Neural progenitor cell (in vitro differentiated cells): Measurements from ENCODE around the gene UBALD2. TPM values are rescaled to one million over a fixed set of nuclear protein-coding genes. Genes with fewer than 3 reads are reported as not detected.
A peak's percentile ranks its signal among the peaks of the same experiment; 100 is the strongest.
"Not testable (repeated sequence)": the region's sequence is repeated elsewhere in the genome, so short reads cannot be mapped to it uniquely, and the experiment has no call there.

ENCODE experiments used
- DNase-seq: peaks from one replicate; pipeline ENCODE4 v3.0.0-alpha.2; 2016; ENCODE audit warnings: low spot score
- H2AFZ ChIP-seq: fragments of 200-600 bp; sonication (generic); replicated peaks from 2 replicates; pipeline ENCODE4 v1.6.1; 2016; ENCODE audit warnings: antibody characterized with exemption
- H3F3A ChIP-seq: fragments of 200-600 bp; sonication (generic); 2 replicates; pipeline ENCODE4 v1.6.1; 2016; ENCODE audit warnings: antibody characterized with exemption, low read depth
- H3K27ac ChIP-seq: fragments of 200-600 bp; sonication (generic); 2 replicates; pipeline ENCODE4 v1.5.1; 2016; ENCODE audit warnings: mild to moderate bottlenecking
- H3K27me3 ChIP-seq: fragments of 200-600 bp; sonication (generic); 2 replicates; pipeline ENCODE4 v1.6.1; 2016; ENCODE audit warnings: mild to moderate bottlenecking, moderate library complexity
- H3K36me3 ChIP-seq: fragments of 200-600 bp; sonication (generic); 2 replicates; pipeline ENCODE4 v1.5.1; 2016
- H3K4me1 ChIP-seq: fragments of 200-600 bp; sonication (generic); 2 replicates; pipeline ENCODE4 v1.6.1; 2016; ENCODE audit warnings: mixed run types
- H3K4me2 ChIP-seq: fragments of 200-600 bp; sonication (generic); 2 replicates; pipeline ENCODE4 v1.6.1; 2016
- H3K4me3 ChIP-seq: fragments of 200-600 bp; sonication (generic); 2 replicates; pipeline ENCODE4 v1.5.1; 2016
- H3K79me2 ChIP-seq: fragments of 200-600 bp; sonication (generic); 2 replicates; pipeline ENCODE4 v1.6.1; 2016; ENCODE audit warnings: low read depth
- H3K9ac ChIP-seq: fragments of 200-600 bp; sonication (generic); 2 replicates; pipeline ENCODE4 v1.6.1; 2016
- H3K9me3 ChIP-seq: fragments of 200-600 bp; sonication (generic); 2 replicates; pipeline ENCODE4 v1.5.1; 2016; ENCODE audit warnings: low read depth
- H4K20me1 ChIP-seq: fragments of 200-600 bp; sonication (generic); 2 replicates; pipeline ENCODE4 v1.6.1; 2016; ENCODE audit warnings: low read depth
- H3K27ac Mint-ChIP-seq: 3 replicates; pipeline ENCODE4 v1.8.0; 2021; ENCODE audit warnings: mixed read lengths
- H3K27me3 Mint-ChIP-seq: 2 replicates; pipeline ENCODE4 v1.8.0; 2022; ENCODE audit warnings: low read depth, mild to moderate bottlenecking, inconsistent platforms, moderate library complexity, mixed read lengths; ENCODE audit not compliant: insufficient read depth
- H3K36me3 Mint-ChIP-seq: 3 replicates; pipeline ENCODE4 v1.8.0; 2021; ENCODE audit warnings: mixed read lengths
- H3K4me1 Mint-ChIP-seq: 3 replicates; pipeline ENCODE4 v1.8.0; 2021; ENCODE audit warnings: mixed read lengths
- H3K4me3 Mint-ChIP-seq: 3 replicates; pipeline ENCODE4 v1.8.0; 2021; ENCODE audit warnings: mild to moderate bottlenecking, moderate library complexity, mixed read lengths
- H3K9me3 Mint-ChIP-seq: 3 replicates; pipeline ENCODE4 v1.8.0; 2020; ENCODE audit warnings: mixed read lengths
- EZH2 ChIP-seq: fragments of 200-600 bp; sonication (generic); IDR thresholded peaks from 2 replicates; pipeline ENCODE4 v1.6.1; 2017; ENCODE audit warnings: antibody characterized with exemption, mild to moderate bottlenecking, moderate library complexity
- EZH2phosphoT487 ChIP-seq: fragments of 200-600 bp; sonication (generic); IDR thresholded peaks from 2 replicates; pipeline ENCODE4 v1.6.1; 2017; ENCODE audit warnings: antibody characterized with exemption
- total RNA-seq: library from RNA; depleted of rRNA; stranded (reverse); fragments of >200 nt; gene quantifications from 2 replicates; pipeline ENCODE4 v1.2.3, GENCODE V29; 2015; ENCODE audit warnings: low replicate concordance
- TF ChIP-seq, protein P1 (sequence below): fragments of 200-600 bp; sonication (generic); IDR thresholded peaks from 2 replicates; pipeline ENCODE4 v1.5.1; 2017; ENCODE audit warnings: antibody characterized with exemption, mild to moderate bottlenecking

UBALD2 gene
- total RNA-seq, 1 donor from 2014 or later, result 4.2 TPM

DNA sequence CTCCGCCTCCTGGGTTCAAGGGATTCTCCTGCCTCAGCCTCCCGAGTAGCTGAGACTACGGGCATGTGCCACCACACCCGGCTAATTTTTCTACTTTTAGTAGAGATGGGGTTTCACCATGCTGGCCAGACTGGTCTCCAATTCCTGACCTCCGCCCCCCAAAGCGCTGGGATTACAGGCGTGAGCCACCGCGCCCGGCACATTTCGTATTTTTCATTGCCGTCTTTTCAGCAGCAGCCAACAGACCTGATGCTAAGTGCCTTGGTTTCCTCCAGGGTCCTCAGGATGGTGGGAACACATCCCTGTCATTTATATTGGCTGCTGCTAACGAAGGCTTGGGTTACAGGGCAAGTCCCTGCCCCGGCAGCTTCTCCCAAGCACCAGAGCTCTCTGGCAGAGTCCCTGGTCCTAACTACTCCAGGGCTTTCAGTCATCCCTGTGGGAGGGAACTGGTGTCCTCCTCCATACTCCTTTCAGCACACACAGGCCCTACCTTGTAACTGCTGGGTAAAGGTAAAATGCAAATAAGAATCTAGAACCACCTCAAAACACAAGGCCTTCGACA is 23.4 kb upstream of the UBALD2 start:
- Mint-ChIP-seq H3K9me3 (no peaks in the 10 kb centered on the region), H3K27ac (no peak overlapping the region), H3K4me1 (peaks cover 38% of the 10 kb centered on the region), H3K4me3 (peak overlapping the region; percentile 90), H3K36me3 (no peaks in the 10 kb centered on the region), H3K27me3 (peaks cover 9% of the 10 kb centered on the region)
- Histone ChIP-seq H3K4me1 (peaks cover 18% of the 10 kb centered on the region), H3K9me3 (no peaks in the 10 kb centered on the region), H3K79me2 (peaks cover 6% of the 10 kb centered on the region), H3K4me3 (no peak overlapping the region), H3F3A (peaks cover 29% of the 10 kb centered on the region), H3K36me3 (no peaks in the 10 kb centered on the region), H3K4me2 (peak overlapping the region; percentile 75), H3K27ac (no peak overlapping the region), H3K9ac (no peak overlapping the region), H4K20me1 (peaks cover 9% of the 10 kb centered on the region), H3K27me3 (peaks cover 59% of the 10 kb centered on the region), H2AFZ (no peak overlapping the region)
- TF ChIP-seq, protein P1, sequence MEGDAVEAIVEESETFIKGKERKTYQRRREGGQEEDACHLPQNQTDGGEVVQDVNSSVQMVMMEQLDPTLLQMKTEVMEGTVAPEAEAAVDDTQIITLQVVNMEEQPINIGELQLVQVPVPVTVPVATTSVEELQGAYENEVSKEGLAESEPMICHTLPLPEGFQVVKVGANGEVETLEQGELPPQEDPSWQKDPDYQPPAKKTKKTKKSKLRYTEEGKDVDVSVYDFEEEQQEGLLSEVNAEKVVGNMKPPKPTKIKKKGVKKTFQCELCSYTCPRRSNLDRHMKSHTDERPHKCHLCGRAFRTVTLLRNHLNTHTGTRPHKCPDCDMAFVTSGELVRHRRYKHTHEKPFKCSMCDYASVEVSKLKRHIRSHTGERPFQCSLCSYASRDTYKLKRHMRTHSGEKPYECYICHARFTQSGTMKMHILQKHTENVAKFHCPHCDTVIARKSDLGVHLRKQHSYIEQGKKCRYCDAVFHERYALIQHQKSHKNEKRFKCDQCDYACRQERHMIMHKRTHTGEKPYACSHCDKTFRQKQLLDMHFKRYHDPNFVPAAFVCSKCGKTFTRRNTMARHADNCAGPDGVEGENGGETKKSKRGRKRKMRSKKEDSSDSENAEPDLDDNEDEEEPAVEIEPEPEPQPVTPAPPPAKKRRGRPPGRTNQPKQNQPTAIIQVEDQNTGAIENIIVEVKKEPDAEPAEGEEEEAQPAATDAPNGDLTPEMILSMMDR, result no peak
- TF ChIP-seq EZH2phosphoT487 (no peak), EZH2 (no peak)
- DNase-seq, result no peak

DNA sequence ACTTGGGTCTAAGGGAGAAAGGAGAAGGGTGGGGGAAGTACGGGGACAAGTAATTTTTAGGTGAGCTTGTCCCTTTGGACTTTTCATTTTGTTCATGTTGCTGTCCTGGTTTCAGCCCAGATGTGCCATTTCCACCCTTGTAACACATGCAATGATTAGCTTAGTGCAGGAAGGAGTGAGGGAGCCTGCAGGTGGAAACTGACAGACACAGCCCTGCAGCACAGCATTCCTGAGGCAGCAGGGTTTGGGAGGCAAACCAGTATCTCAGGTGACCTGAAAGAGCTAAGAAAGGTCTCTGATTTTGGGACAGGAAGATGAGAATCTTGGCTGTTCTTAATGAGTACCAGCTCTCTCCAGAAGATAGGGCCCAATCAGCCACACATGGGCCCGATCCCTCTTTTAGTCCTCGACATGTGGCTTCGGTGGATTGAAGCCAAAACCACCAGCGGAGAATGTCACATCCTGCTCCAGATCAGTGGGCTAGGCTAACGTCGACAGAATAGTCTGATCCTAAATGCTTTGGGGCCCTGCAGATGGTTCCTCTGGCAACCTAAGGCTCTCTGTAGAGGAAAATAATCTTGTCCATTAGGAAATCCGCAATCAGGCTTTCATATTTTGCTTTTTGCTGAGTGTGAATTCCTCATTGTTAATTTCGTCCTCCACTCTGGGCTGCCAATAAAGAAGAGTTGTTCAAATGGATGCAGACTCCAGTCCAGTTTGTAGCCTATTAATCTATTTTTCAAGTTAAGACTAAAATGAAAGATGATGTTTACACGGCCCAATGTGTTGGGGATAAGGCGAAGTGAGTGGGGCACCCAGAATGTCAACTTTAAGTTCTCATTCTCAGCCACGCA is 21.1 kb upstream of the UBALD2 start:
- no peak overlapping the region for H3K4me3 Mint-ChIP-seq
- H3K79me2 ChIP-seq, result no peaks in the 10 kb centered on the region
- no peak overlapping the region for H3K4me2 ChIP-seq
- H3K36me3 ChIP-seq, result no peaks in the 10 kb centered on the region
- no peaks in the 10 kb centered on the region for H3K36me3 Mint-ChIP-seq
- H3K4me3 ChIP-seq, result no peak overlapping the region
- H3K9me3 ChIP-seq, result no peaks in the 10 kb centered on the region
- peaks cover 42% of the 10 kb centered on the region for H3K27me3 ChIP-seq
- no peak overlapping the region for H2AFZ ChIP-seq
- H3K27ac ChIP-seq, result no peak overlapping the region
- peaks cover 5% of the 10 kb centered on the region for H4K20me1 ChIP-seq
- H3K9ac ChIP-seq, result no peak overlapping the region
- peaks cover 31% of the 10 kb centered on the region for H3K4me1 Mint-ChIP-seq
- TF ChIP-seq EZH2, result no peak
- TF ChIP-seq, protein P1, result no peak
- no peak for TF ChIP-seq EZH2phosphoT487
- DNase-seq, result no peak
- peaks cover 9% of the 10 kb centered on the region for H3K27me3 Mint-ChIP-seq
- peaks cover 18% of the 10 kb centered on the region for H3K4me1 ChIP-seq
- no peak overlapping the region for H3K27ac Mint-ChIP-seq
- H3K9me3 Mint-ChIP-seq, result no peaks in the 10 kb centered on the region
- H3F3A ChIP-seq, result peaks cover 25% of the 10 kb centered on the region

DNA sequence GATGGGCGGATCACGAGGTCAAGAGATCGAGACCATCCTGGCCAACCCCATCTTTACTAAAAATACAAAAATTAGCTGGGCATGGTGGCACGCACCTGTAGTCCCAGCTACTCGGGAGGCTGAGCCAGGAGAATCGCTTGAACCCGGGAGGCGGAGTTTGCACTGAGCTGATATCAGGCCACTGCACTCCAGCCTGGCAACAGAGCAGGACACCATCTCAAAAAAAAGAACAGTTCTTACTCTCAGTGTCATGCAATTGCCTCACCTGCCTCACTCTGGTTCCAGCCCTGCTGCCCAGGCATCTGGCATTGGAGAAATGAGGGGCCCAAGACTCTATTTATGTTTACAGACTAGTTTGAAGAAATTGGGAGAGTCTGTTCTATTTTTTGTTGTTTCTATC is 20.4 kb upstream of the UBALD2 start:
- H3K4me3 ChIP-seq, H3K27me3 Mint-ChIP-seq, H3K4me3 Mint-ChIP-seq, DNase-seq, H3K4me2 ChIP-seq, H3K36me3 Mint-ChIP-seq, H3K36me3 ChIP-seq, H4K20me1 ChIP-seq, H3K27ac Mint-ChIP-seq, H3K79me2 ChIP-seq, H3K9me3 Mint-ChIP-seq, H3K9me3 ChIP-seq, H3K27ac ChIP-seq, H2AFZ ChIP-seq, H3K9ac ChIP-seq: not testable (repeated sequence)
- Histone ChIP-seq H3K27me3 (peaks cover 35% of the 10 kb centered on the region), H3F3A (peaks cover 18% of the 10 kb centered on the region), H3K4me1 (peaks cover 18% of the 10 kb centered on the region)
- peaks cover 28% of the 10 kb centered on the region for H3K4me1 Mint-ChIP-seq
